DLD1 (cell line): ENCODE results near the gene GSAP.

ENCODE experiments used
- in situ Hi-C: cut with HindIII; loops from 2 replicates; pipeline ENCODE4 v1.10.0; 2017; ENCODE audit warnings: low sequenced_read_pairs

GSAP gene

DNA sequence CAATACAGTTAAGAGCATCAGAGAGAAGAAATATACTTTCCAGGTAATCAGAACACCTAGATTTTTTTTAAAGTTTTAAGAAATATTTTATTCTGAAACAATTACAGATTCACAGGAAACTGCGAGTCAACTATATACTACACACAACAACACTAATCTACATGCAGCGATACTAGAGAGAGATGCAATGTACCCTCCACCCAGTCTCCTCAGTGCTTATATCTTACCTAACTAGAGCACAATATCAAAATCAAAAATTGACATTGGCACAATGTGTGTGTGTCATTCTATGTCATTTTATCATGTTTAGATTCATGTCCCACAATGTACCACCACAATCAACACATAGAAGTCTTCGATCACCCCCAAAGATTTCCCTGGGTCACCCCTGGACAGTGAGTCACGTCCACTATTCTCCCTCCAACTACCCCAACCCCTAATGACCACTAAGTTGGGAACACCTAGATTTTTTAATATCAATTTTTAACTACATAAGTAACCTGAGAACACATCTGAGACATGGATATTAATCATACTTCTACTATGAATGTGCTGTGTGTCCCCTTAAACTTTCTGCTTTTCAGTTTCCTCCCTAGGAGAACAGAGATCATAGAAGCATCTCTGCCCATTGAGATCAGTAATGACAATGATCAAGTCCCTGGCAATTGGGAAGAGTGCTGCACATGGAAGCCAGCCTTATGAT is 86.5 kb downstream of the GSAP start:
- in situ Hi-C loops: no loop called here

DNA sequence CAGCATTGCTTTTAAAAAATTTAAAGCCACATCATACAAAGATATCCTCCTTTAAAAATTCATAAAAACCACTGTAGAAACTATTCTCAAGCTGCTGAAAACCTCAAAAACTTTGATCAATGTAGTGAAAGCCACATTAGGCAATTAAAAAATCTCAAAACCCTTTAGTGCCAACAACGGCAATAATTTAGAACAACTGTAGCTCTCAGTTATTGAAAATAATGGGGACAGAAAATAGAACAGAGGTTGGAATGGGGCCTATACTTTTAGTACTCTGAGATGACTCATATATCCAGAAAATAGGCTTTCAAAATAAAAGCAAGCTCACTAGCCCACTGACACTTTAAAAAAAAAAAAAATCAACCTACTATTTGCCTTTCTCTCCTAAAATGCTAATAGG is 87.5 kb downstream of the GSAP start:
- in situ Hi-C loops: no loop called here

DNA sequence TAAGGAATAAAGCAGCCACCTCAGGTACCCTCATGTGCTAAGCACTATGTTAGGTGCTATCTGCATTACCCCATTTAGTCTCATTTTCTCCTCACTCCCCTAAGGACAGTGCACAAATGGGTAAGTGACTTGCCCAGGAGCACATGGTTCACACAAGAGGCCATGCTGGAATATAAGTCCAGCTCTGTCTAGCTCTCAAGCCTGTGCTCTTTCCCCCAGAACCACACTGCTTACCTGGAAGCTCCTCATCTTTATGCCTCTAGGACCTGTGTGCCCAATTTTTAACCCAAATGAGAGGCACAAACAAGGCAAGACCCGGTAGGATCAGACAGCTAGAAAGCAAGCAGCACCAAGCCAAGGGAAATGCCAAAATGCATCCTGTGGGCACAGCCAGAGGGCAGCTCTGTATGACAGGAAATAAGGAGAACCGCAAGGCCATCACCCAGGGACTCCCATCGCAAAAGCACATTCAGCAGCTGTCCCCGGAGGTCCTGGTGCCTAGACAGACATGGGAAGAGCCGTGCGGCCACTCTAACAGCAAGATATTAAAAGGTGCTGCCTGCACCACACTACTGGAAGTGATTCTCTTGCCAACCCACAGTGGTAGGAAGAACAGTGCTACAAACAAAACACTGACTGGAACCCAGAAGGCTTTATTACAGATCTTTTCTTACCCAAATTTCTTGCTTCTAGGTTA is 88.1 kb downstream of the GSAP start:
- in situ Hi-C loops: no loop called here

DNA sequence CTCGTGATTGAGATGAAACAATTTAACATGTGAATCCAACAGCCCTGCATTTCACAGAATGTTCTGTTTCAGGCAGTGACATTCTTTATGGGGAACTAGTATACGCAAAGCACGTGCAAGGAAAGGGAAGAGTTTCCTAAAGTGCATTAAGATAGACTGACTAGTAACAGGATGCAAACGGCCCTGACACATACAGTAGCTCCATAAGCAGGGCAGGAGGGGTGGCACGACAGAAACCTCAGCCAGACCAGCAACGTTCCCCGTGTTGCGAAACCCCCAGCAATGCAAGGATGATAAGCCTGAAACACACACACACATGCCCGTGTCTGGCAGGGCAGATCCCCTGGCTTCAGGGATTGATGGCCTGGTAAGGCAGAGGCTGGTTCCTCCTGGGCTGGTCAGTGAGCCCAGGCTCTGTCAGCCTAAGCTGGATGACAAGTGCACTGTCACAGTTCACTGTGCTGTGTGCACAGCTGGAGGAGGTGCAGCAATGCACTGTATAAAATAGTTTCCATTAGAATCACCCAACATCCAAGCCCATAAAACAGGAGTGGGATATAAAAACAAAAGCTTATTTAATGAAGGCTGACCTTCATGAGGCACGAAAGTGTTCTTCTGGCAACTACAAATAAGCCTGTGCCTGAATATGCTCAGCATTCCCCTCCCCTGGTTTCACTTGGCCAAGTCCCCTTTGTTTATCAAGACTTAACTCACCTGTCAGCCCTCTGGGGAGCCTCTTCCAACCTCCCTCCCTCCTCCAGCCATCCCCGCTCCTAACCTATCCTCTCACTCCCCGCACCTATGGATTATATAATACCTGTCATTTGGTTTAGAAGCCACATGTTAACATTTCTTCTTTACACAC is 88.8 kb downstream of the GSAP start:
- in situ Hi-C loops: no loop called here

DNA sequence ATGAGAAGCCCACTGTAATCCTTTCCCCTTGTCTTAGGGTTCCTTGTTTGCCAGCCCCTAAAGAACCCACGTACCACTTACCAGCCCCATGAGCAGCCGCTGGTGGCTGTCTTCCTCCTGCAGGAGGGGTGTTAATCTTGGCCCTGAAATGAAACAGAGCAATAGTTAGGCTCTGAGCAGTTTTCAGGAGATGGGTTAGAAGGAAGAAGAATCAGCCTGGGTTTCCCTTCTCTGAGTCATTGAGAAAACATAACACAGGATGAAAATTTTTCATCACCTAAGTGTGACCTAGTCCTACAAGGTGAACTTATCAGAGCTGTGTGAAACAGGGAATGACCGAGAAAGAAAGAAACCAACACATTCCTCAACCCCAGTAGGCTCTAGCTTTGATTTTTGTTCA is 90.0 kb downstream of the GSAP start:
- in situ Hi-C loops: no loop called here

DNA sequence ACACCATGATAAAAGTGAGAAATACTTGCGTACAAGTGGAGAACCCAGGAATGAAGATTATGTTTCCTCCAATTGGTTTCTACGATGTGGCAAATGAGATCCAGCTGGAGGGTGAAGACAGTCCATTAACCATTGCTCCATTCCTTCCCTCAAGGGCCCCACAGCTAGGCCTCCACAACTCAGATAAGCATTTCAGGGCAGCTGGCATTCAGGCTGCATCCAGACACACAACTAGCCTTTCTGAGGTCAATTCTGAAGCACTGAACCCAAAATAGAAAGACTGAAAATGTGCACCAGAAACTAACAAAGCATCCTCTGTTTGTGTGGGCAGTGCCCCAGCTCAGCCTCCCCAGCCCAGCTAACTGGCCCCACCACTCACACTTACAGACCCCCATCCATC is 94.8 kb downstream of the GSAP start:
- in situ Hi-C loops: no loop called here

DNA sequence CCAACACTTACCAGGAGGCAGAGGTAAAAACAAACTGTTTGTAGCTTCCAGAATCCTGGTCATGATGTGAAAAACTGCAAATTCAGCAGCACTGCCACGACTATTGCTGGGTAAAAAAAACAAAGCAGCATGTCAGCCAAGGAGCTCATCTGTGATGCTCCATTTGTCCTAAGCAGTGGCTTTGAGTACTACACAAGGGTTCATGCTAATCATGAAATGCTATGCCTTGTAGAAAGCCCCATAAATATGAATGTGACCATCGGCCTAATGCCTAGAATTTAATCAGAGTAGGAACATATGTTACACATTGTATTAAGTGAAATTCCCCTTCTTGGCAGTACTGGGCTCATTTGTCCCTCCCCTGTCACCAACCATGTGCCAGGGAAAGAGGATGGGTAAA is 95.4 kb downstream of the GSAP start:
- in situ Hi-C loops: no loop called here

DNA sequence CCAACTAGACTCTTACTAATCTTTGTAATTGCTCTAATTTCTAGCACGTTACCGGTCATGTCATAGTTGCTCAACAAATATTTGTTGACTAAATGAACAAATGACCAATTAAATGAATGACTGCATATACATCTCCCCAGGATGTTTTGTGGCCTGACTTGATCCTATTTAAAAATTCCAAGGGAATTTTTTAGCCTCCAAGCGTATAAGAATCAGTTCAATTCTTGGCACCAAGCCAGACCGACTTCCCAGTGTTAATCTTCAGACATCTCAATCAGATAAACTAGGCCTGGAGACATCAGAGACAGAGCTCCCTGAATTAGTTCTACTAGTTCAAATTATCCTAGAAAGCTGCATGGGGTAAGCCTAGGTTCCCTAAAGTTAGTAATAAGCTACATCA is 96.0 kb downstream of the GSAP start:
- in situ Hi-C loops: no loop called here

DNA sequence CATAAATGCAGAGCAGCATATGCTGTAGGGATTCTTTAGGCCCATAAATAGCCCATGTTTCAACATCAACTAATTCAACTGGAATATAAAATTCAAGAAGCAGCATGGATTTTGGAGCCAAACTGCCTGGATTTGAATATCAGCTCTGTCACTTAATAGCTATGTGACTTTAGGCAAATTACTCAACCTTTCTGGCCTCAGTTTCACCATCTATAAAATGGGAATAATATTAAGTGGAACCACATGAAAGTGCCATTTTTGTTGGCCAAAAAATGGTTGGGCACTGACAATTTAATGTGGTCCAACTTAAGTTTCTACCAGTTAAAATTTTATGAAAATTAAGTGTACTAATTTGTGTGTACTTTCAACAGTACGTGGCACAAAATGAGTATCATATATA is 98.1 kb downstream of the GSAP start:
- in situ Hi-C loops: no loop called here

DNA sequence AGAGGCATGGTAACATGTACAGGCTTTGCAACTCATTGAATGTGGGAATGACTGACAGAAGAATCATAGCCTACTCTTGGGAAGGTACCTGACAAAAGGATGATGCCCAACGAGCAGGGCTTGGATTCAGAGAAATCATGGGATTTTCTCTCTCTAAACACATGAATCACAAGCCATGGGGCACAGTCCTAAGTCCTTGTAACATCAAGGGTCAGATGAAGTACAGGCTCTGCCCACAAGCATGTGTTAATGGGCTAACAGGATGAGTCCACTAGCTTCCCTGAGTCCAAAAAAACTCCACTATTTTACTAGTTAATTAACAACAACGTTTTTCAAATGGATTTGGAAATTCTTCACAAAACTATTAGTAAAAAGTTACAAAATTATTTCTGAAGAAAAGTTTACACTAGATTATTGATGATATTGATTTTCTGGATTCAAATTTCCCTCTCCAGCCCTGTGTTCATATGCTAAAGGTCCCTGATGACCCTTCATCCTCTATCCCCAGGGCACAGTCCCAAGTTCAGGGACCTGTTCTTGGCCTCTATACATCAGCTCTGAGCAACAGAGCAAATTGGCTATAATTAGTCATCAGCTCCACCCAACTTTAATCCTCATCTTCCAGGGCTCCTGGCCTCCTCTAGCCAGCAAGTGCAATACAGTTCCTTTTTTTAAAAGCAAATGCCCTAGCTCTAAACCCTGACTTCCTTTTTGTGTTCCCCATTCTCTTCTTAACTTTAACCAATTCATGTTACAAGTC is 99.8 kb downstream of the GSAP start:
- in situ Hi-C loops: no loop called here

DNA sequence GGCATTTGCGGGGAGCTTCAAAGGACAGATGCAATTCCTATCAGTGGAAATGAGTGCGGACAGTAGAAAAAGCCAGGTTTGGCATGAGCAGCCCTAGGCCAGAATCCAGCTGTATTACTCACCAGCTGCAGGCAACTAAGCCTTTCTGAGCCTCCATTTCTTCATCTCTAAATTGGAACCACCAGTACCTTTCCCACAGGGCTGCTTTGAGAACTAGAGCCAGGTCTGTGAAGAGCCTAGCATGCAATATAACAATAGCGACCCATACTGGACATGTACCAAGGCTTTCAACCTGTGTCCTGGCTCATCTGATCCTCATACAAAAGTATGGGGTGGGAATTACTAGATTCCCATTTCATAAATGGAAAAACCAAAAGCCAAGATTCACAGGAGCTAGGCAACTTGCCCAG is 101.0 kb downstream of the GSAP start:
- in situ Hi-C loops: no loop called here

DNA sequence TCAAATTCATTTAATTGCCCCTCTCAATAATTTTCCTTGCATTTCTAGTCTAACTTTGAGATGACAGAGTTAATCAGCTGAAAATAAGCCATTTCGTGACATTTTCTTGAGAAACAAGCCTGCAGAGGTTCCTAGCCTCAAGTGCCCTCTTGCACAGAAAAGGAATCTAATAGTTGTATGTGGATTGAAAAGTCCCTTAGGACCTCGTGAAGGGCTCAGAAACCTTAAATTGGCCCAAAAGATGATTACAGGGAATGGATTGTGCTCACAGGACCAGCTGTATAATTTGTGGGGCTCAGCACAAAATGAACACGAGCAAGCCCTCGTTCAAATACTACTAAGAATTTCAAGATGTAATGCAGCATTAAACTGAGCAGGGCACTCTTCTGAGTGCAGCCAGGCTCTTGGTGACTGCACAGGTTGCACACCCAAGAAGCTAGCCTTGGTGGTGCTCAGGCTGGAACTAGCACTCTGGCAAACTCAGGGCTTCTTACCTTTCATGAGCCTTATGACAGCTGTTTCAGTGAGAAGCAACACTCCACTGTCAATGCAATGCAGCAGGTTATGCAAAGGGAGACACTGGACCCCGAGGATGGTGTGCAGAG is 102.2 kb downstream of the GSAP start:
- in situ Hi-C loops: no loop called here

DNA sequence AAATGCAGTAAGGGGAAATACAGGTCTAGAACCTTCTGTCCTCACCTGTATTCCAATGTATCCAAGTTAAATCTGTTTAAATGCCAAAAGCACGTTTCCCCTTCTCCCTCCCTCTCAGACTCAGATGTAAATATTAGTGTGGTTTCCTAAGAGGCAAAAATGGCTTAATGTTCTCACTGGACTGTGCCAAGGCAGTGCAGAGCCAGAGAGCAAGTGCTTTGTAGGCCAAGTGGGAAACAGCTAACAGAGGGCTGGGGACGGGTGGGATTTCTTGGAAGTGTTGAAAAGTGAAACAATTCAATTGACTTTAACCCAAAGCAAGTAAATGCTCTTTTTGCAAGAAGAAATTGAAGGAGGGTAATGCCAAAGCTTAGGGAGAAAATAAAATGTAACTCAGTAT is 103.1 kb downstream of the GSAP start:
- in situ Hi-C loops: no loop called here

DNA sequence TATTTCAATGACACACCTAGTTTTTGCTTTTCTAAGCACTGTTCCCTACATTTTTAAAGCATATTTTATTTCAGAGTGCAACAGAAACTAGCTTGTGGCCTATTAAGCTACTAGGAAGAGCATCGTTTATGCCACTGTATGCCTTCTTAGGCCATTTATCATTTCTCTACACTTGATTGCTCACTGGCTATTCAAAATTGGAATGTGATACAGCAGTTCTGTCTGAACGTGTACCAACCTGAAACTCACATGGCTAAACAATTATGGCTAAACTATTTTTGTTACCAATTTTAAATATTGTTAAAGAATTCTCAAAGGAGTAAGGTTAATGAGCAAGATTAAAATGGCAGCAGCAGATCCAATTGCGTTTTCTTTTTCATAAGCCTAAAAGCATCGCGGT is 105.2 kb downstream of the GSAP start:
- in situ Hi-C loops: no loop called here

DNA sequence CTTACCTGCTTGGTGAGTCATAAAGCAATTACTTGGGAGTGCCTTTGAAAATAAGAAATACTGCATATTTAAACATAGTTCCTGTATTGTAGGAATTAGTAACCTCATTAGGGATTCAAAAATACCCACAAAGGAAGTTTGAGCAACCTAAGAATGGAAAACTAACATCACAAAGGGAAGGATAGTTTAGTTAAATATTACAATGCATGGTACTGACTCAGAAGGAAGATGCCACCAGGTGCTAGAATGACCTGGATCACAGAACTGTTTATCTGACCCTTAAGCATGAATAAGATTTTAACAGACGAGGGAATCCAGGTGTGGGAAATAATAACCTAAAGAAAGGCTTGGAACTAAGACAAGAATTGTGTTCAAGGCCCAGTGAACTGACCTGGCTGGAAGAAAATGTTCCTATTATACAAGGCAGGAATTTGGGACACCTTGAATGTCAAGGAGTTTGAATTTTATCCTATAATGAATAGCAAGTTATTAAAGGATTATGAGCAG is 106.4 kb downstream of the GSAP start:
- in situ Hi-C loops: no loop called here

DNA sequence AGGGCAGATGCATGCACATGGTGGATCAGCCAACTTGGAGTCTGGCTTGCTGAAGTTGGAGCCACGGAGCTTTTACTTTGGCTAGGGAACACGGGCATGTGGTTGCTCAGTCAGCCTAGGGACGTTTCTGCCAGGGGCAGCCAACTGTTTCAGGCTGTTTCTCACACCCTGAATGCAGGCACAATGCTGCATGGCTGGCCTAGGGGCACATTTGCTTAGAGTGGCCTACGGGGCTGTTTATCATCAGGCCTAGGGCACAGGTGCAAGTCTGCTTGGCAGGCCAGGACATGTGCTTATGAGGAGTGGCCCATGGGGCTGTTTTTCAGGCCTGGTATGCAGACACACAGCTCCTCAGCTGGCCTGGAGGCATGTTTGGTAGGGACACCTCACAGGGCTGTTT is 107.4 kb downstream of the GSAP start:
- in situ Hi-C loops: no loop called here

DNA sequence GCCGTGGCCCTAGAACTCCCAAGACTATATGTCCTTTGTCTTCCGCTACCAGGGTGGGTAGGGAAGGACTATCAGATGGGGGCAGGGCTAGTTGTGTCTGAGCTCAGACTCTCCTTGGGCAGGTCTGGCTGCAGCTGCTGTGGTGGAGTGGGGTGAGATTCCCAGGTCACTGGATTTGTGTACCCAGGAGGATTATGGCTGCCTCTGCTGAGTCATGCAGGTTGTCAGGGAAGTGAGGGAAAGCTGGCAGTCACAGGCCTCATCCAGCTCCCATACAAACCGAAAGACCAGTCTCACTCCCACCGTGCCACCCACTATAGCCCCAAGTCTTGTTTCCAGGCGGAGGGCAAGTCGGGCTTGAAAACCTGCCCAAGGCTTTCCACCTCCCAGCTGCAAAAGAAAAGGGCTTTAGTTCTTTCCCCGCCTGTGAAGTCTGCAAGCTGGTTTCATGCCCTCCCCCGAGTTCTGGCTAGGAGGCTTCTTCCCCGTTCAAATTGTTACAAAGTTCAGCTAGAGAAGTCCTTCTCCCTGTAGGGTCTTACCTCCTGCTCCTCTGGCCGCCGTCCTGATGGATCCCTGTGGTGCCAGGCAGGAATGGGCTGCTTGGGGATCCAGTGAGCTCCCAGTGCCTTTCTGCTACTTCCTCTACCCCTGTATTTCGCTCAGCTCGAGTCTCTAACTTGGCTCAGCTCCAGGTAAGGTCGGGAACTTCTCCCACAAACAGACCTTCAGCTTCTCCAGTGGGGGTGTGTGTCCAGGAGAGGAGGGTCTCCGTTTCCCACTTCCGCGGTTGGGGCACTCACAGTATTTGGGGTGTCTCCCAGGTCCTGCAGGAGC is 109.7 kb downstream of the GSAP start:
- in situ Hi-C loops: no loop called here

DNA sequence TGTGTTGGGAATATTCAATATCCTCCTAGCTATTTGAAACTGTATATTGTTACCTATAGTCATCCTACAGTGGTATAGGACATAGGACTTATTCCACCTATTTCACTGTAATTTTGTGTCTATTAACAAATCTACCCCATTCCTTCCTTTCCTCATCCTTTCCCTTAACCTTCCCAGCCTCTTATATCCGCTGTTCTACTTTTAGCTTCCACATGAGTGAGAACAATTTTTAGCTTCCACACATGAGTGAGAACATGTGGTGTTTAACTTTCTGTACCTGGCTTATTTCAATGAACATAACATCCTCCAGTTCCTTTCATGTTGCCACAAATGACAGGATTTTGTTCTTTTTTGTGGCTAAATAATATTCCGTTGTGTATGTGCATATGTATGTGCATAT is 120.6 kb downstream of the GSAP start:
- in situ Hi-C loops: no loop called here

DNA sequence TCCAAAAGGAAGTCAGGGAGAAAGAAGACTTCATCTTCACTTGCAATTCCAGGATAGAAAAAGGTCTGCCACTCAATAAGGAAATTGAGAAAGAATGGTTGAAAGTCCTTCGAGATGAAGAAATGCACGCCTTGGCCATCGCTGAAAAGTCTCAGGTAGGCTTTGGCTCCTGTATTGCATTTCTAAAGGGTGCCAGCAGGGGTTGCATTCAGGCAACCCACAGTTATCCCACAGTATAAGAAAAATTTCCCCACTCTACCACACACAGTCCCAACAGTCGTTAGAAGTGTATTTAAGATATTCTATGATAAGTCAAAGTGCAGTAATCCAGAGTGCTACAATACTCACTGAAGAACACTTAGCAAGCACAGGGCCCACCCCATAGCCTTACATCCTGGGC is 123.1 kb downstream of the GSAP start:
- in situ Hi-C loops: no loop called here

DNA sequence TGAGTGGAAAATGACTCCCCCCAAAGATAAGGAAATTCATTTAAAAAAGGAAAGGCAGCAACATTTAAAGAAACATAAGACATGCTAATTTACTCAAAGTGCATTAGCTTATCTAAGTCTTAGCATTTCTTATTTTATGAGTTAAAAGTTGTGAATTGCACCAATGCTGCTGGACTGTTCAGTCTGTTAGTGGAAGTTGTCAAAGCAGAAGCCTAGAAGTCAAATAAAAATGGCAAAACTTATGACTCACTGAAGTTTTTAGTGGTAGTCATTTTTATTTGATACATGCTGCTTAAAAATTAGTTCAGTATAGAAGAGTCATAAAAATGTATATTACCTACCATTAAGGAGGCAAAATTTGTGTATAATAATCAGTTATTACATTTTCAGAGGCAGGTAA is 125.7 kb downstream of the GSAP start:
- in situ Hi-C loops: no loop called here
